ENCODE data around the gene ICAM4. TPM values are rescaled to one million over a fixed set of nuclear protein-coding genes. Genes with fewer than 3 reads are reported as not detected.

ICAM4 gene
- total and polyA plus RNA-seq, 2 experiments from 2014 or later, result 21.8 to 24.0 TPM

GRCh38 chr19:10255358-10255757, 31.4 kb upstream of the ICAM4 start:
- H3K4me3 ChIP-seq, result no peak overlapping the region
- no peaks in the 10 kb centered on the region for H3K9me3 ChIP-seq (ENCODE audit: low read depth)
- DNase-seq (ENCODE audit: low read depth in 1 of 2, low spot score in 1 of 2), result no peak
- peaks cover 3% of the 10 kb centered on the region for H3K4me1 ChIP-seq (ENCODE audit: low read depth)
- H3K27ac ChIP-seq, result no peak overlapping the region
- peaks cover 25% of the 10 kb centered on the region for H3K36me3 ChIP-seq
- H3K27me3 ChIP-seq, result no peaks in the 10 kb centered on the region
- TF ChIP-seq CTCF (IDR thresholded peaks at IDR 0.05; ENCODE audit: low read depth, low read length), result no peak

- H3K36me3 ChIP-seq, result peaks cover 25% of the 10 kb centered on the region
- H3K27me3 ChIP-seq, result no peaks in the 10 kb centered on the region
- H3K27ac ChIP-seq, result no peak overlapping the region
- TF ChIP-seq CTCF (IDR thresholded peaks at IDR 0.05; ENCODE audit: low read depth, low read length), result no peak
- no peaks in the 10 kb centered on the region for H3K9me3 ChIP-seq (ENCODE audit: low read depth)
- peaks cover 3% of the 10 kb centered on the region for H3K4me1 ChIP-seq (ENCODE audit: low read depth)
- H3K4me3 ChIP-seq, result no peak overlapping the region
- no peak for DNase-seq (ENCODE audit: low read depth in 1 of 2, low spot score in 1 of 2)
These were observed 30.2 kb upstream of the ICAM4 start for GRCh38 chr19:10256551-10256950.

DNA sequence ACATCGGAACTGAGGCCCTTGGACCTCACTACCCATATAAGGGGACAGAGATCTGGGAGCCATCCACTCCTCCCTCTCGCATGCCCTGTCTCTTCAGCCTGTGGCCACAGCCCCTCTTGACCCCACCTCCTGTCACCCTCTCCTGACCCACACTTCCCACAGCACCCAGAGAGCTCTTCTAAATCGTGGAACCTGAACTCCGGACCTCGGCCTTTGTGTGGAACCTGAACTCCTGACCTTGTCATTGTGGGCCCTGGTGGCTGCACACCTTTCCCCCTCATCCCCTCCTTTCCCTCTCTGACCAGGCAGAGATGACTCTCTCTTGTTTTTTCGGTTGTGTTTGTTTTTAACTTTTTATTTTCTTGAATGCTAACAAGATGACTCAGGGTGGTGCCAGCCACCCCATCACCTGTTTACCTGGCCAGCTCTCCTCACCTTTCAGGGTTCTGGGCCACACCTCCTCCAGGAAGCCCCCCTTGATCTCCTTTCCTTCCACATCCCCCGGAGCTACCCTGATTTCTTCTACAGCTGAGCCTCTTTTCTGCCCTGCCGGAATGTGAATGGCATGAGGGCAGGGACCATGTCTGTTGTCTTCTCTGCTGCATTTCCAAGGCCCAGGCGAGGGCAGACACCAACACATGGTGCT, 29.7 kb upstream of the ICAM4 start:
- Histone ChIP-seq H3K4me1 (ENCODE audit: low read depth) (peaks cover 3% of the 10 kb centered on the region), H3K9me3 (ENCODE audit: low read depth) (no peaks in the 10 kb centered on the region), H3K36me3 (peaks cover 25% of the 10 kb centered on the region), H3K4me3 (no peak overlapping the region), H3K27ac (no peak overlapping the region), H3K27me3 (no peaks in the 10 kb centered on the region)
- TF ChIP-seq CTCF (IDR thresholded peaks at IDR 0.05; ENCODE audit: low read depth, low read length), result no peak
- DNase-seq (ENCODE audit: low read depth in 1 of 2, low spot score in 1 of 2), result no peak

DNA sequence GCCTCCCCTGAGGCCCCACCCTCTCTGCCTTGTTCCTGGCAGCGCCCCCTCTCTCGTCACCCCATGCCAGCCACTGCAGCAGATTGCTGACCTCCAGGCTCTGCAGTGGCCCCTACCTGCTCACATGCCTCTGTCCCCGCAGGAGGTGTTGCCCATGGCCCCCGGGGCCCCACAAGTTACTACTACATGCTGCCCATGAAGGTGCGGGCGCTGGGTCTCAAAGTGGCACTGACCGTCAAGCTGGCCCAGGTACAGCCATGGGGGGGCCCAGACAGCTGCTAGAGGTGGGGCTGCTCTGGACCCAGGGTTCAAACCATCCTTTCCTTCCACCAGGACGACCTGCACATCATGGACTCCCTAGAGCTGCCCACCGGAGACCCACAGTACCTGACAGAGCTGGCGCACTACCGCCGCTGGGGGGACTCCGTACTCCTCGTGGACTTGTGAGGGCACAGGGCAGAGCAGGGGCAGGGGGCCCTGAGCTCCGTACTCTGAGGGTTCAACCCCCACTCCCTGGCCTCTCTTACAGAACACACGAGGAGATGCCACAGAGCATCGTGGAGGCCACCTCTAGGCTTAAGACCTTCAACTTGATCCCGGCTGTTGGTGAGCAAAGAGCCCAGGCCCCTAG, 28.6 kb upstream of the ICAM4 start:
- no peak for DNase-seq (ENCODE audit: low read depth in 1 of 2, low spot score in 1 of 2)
- Histone ChIP-seq H3K27ac (no peak overlapping the region), H3K4me1 (ENCODE audit: low read depth) (no peaks in the 10 kb centered on the region), H3K36me3 (peaks cover 25% of the 10 kb centered on the region), H3K9me3 (ENCODE audit: low read depth) (no peaks in the 10 kb centered on the region), H3K4me3 (no peak overlapping the region), H3K27me3 (no peaks in the 10 kb centered on the region)
- no peak for TF ChIP-seq CTCF (IDR thresholded peaks at IDR 0.05; ENCODE audit: low read depth, low read length)

- H3K27ac ChIP-seq, result no peak overlapping the region
- peaks cover 21% of the 10 kb centered on the region for H3K36me3 ChIP-seq
- peak; percentile 74 for TF ChIP-seq CTCF (IDR thresholded peaks at IDR 0.05; ENCODE audit: low read depth, low read length)
- H3K4me1 ChIP-seq (ENCODE audit: low read depth), result no peaks in the 10 kb centered on the region
- H3K27me3 ChIP-seq, result no peaks in the 10 kb centered on the region
- H3K4me3 ChIP-seq, result no peak overlapping the region
- H3K9me3 ChIP-seq (ENCODE audit: low read depth), result no peaks in the 10 kb centered on the region
- peak; percentile 87 to 91 for DNase-seq (ENCODE audit: low read depth in 1 of 2, low spot score in 1 of 2)
These were observed 27.4 kb upstream of the ICAM4 start for GRCh38 chr19:10259162-10259905.

All from cardiac muscle cell (in vitro differentiated cells and primary cell).